Chondrocyte (in vitro differentiated cells): ENCODE measurements around the gene LRRN3. TPM values are rescaled to one million over a fixed set of nuclear protein-coding genes. Genes with fewer than 3 reads are reported as not detected.

Source experiments
- DNase-seq: peaks from one replicate; pipeline ENCODE4 v3.0.0; 2021; ENCODE audit warnings: mixed read lengths, low spot score
- H3K27ac Mint-ChIP-seq: one replicate; pipeline ENCODE4 v1.8.0; 2021; ENCODE audit warnings: mild to moderate bottlenecking, moderate library complexity, mixed read lengths; ENCODE audit not compliant: unreplicated experiment
- H3K27me3 Mint-ChIP-seq: 2 replicates; pipeline ENCODE4 v1.8.0; 2021; ENCODE audit warnings: low read depth, mixed read lengths
- H3K36me3 Mint-ChIP-seq: 2 replicates; pipeline ENCODE4 v1.8.0; 2021; ENCODE audit warnings: low read depth, mixed read lengths
- H3K4me1 Mint-ChIP-seq: 2 replicates; pipeline ENCODE4 v1.8.0; 2021; ENCODE audit warnings: low read depth, mild to moderate bottlenecking, mixed read lengths
- H3K4me3 Mint-ChIP-seq: one replicate; pipeline ENCODE4 v1.8.0; 2021; ENCODE audit warnings: mild to moderate bottlenecking, moderate library complexity, mixed read lengths; ENCODE audit not compliant: unreplicated experiment
- H3K9me3 Mint-ChIP-seq: 2 replicates; pipeline ENCODE4 v1.8.0; 2021; ENCODE audit warnings: low read depth, mixed read lengths
- CTCF ChIP-seq: fragments of 200-600 bp; sonication (generic); IDR thresholded peaks from 2 replicates; pipeline ENCODE4 v1.5.0; 2021; ENCODE audit warnings: antibody characterized with exemption, mild to moderate bottlenecking, moderate library complexity
- total RNA-seq: library from RNA; stranded (reverse); gene quantifications from 3 replicates; pipeline ENCODE4 v1.2.1, GENCODE V29; 2021

The LRRN3 gene
- total RNA-seq, 1 donor from 2014 or later, result 0.65 TPM

GRCh38 chr7:111108496-111108895 lies 17.6 kb downstream of the LRRN3 start:
- H3K27me3 Mint-ChIP-seq, result no peaks in the 10 kb centered on the region
- H3K9me3 Mint-ChIP-seq, result no peaks in the 10 kb centered on the region
- no peak for DNase-seq
- no peak overlapping the region for H3K27ac Mint-ChIP-seq
- no peaks in the 10 kb centered on the region for H3K36me3 Mint-ChIP-seq
- peaks cover 15% of the 10 kb centered on the region for H3K4me1 Mint-ChIP-seq
- no peak overlapping the region for H3K4me3 Mint-ChIP-seq
- TF ChIP-seq CTCF, result no peak

GRCh38 chr7:111112439-111112838 lies 21.5 kb downstream of the LRRN3 start:
- no peak for DNase-seq
- H3K4me3 Mint-ChIP-seq, result no peak overlapping the region
- peaks cover 23% of the 10 kb centered on the region for H3K4me1 Mint-ChIP-seq
- no peaks in the 10 kb centered on the region for H3K27me3 Mint-ChIP-seq
- TF ChIP-seq CTCF, result no peak
- no peaks in the 10 kb centered on the region for H3K36me3 Mint-ChIP-seq
- no peaks in the 10 kb centered on the region for H3K9me3 Mint-ChIP-seq
- H3K27ac Mint-ChIP-seq, result peak overlapping the region; percentile 41

- Mint-ChIP-seq H3K4me3 (no peak overlapping the region), H3K9me3 (no peaks in the 10 kb centered on the region), H3K36me3 (no peaks in the 10 kb centered on the region), H3K27ac (no peak overlapping the region), H3K27me3 (no peaks in the 10 kb centered on the region), H3K4me1 (peaks cover 23% of the 10 kb centered on the region)
- no peak for DNase-seq
- TF ChIP-seq CTCF, result no peak
Measured at GRCh38 chr7:111113263-111114017, 22.5 kb downstream of the LRRN3 start.

DNA sequence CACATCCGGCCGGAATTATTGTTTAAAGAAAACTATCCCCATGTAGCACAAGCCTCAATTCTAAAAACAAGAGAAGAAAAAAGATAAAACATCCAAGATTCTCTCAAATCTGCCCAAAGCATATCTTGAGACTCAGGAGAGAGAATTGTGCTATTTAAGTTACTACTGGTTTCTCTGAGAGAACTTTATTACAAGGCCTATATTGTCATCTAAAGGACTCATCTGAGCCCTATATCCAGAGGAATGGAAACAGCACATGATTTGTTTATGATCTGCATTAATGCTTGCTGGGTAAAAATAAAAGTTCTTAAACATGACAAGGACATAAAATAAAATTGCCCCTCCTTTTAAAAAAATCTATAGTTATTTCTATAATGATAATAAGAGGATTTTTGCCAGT lies 25.0 kb downstream of the LRRN3 start:
- no peak for DNase-seq
- H3K27ac Mint-ChIP-seq, result no peak overlapping the region
- no peak overlapping the region for H3K4me3 Mint-ChIP-seq
- H3K4me1 Mint-ChIP-seq, result peaks cover 23% of the 10 kb centered on the region
- no peaks in the 10 kb centered on the region for H3K27me3 Mint-ChIP-seq
- H3K36me3 Mint-ChIP-seq, result no peaks in the 10 kb centered on the region
- H3K9me3 Mint-ChIP-seq, result no peaks in the 10 kb centered on the region
- no peak for TF ChIP-seq CTCF

GRCh38 chr7:111126987-111127386 lies 36.1 kb downstream of the LRRN3 start:
- TF ChIP-seq CTCF, result no peak
- Mint-ChIP-seq H3K36me3 (no peaks in the 10 kb centered on the region), H3K27me3 (no peaks in the 10 kb centered on the region), H3K9me3 (no peaks in the 10 kb centered on the region), H3K27ac (no peak overlapping the region), H3K4me3 (no peak overlapping the region), H3K4me1 (no peaks in the 10 kb centered on the region)
- DNase-seq, result no peak
